Peyer's patch (tissue), 4 donors: ENCODE measurements around the gene MGAT5B.

Source experiments
- POLR2A ChIP-seq, 2 donors: fragments of 450-650 bp; IDR thresholded peaks; one replicate each; pipeline ENCODE4 v1.5.1; 2017; ENCODE audit warnings: antibody characterized with exemption in 2 of 2, mild to moderate bottlenecking in 2 of 2, moderate library complexity in 2 of 2
- TF ChIP-seq, protein P1 (sequence below), 6 experiments: fragments of 450-650 bp in 4 of 6; fragments of 200-600 bp in 2 of 6; sonication (generic) in 1 of 6; IDR thresholded peaks; one replicate each; pipeline ENCODE4 v1.5.1; 2017 to 2019; ENCODE audit warnings: antibody characterized with exemption in 6 of 6, mild to moderate bottlenecking in 3 of 6, moderate library complexity in 1 of 6

DNA sequence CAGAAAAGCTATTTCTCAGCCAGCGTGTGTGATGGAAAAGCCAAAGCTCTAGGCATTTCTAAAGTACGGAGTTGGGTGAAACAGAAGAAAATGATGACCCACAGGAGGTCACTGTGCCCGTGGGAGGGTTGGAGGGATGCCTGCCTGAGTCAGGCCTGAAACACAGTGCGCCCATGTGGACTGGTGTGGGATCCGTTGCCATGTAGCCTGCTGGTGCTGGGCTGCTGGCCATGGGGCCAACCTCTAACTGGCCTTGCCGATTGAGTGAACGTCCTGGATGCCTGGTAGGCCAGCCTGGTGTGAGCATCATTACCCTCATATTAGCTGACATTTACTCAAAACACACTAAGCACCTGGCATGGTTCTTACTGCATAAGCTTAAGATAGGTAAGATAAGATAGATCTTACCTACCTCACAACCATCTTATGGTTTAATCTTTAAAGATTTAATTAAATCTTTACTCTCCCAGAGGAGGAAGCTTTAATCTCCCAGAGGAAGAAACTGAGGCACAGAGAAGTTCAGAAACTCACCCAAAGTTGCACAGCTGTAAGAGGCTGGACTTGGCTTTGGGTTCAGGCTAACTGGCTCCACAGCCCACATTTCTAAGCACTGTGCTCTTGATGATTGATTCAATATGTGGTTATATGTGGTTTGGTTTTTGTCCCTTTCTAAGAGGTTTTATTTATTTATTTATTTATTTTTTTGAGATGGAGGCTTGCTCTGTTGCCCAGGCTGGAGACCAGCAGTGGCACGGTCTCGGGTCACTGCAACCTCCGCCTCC, 15.7 kb downstream of the MGAT5B start:
- TF ChIP-seq, protein P1, sequence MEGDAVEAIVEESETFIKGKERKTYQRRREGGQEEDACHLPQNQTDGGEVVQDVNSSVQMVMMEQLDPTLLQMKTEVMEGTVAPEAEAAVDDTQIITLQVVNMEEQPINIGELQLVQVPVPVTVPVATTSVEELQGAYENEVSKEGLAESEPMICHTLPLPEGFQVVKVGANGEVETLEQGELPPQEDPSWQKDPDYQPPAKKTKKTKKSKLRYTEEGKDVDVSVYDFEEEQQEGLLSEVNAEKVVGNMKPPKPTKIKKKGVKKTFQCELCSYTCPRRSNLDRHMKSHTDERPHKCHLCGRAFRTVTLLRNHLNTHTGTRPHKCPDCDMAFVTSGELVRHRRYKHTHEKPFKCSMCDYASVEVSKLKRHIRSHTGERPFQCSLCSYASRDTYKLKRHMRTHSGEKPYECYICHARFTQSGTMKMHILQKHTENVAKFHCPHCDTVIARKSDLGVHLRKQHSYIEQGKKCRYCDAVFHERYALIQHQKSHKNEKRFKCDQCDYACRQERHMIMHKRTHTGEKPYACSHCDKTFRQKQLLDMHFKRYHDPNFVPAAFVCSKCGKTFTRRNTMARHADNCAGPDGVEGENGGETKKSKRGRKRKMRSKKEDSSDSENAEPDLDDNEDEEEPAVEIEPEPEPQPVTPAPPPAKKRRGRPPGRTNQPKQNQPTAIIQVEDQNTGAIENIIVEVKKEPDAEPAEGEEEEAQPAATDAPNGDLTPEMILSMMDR (IDR thresholded peaks at IDR 0.05), result no peak
- no peak for TF ChIP-seq POLR2A (IDR thresholded peaks at IDR 0.05)
